HG02588 (cell line): ENCODE measurements around the gene NTM.

Experiments
- ATAC-seq: cut with Tn5 transposase; IDR thresholded peaks from one replicate; pipeline ENCODE4 v1.9.1; 2021; ENCODE audit warnings: mild to moderate bottlenecking, moderate library complexity; ENCODE audit not compliant: unreplicated experiment

The NTM gene

GRCh38 chr11:131925829-131926228, 555.4 kb downstream of the NTM start:
- ATAC-seq = no peak

GRCh38 chr11:131928992-131929391, 558.6 kb downstream of the NTM start:
- ATAC-seq = no peak

- no peak for ATAC-seq
Measured at GRCh38 chr11:131932584-131933325, 562.3 kb downstream of the NTM start.

GRCh38 chr11:131934006-131934405, 563.6 kb downstream of the NTM start:
- ATAC-seq = no peak

GRCh38 chr11:131938351-131938751, 567.9 kb downstream of the NTM start:
- no peak for ATAC-seq

GRCh38 chr11:131940126-131940525, 569.7 kb downstream of the NTM start:
- no peak for ATAC-seq

- no peak for ATAC-seq
Measured at GRCh38 chr11:131942878-131943277, 572.5 kb downstream of the NTM start.

- no peak for ATAC-seq
Measured at GRCh38 chr11:131943295-131943694, 572.9 kb downstream of the NTM start.

GRCh38 chr11:131944736-131945135, 574.3 kb downstream of the NTM start:
- ATAC-seq = no peak

GRCh38 chr11:131945706-131946105, 575.3 kb downstream of the NTM start:
- no peak for ATAC-seq

- ATAC-seq = no peak
Measured at GRCh38 chr11:131947511-131947910, 577.1 kb downstream of the NTM start.

GRCh38 chr11:131951121-131951520, 580.7 kb downstream of the NTM start:
- no peak for ATAC-seq

GRCh38 chr11:131954146-131954545, 583.7 kb downstream of the NTM start:
- ATAC-seq = no peak

GRCh38 chr11:131955904-131956303, 585.5 kb downstream of the NTM start:
- no peak for ATAC-seq

- ATAC-seq = no peak
Measured at GRCh38 chr11:131957201-131957600, 586.8 kb downstream of the NTM start.

- ATAC-seq = no peak
Measured at GRCh38 chr11:131957875-131958274, 587.5 kb downstream of the NTM start.

- ATAC-seq = no peak
Measured at GRCh38 chr11:131962818-131963217, 592.4 kb downstream of the NTM start.

- no peak for ATAC-seq
Measured at GRCh38 chr11:131964698-131965483, 594.5 kb downstream of the NTM start.

GRCh38 chr11:131965504-131965903, 595.1 kb downstream of the NTM start:
- no peak for ATAC-seq

- no peak for ATAC-seq
Measured at GRCh38 chr11:131966667-131967066, 596.3 kb downstream of the NTM start.

- no peak for ATAC-seq
Measured at GRCh38 chr11:131969261-131969660, 598.8 kb downstream of the NTM start.

GRCh38 chr11:131973061-131973460, 602.6 kb downstream of the NTM start:
- no peak for ATAC-seq
